ENCODE results near the gene WBP2NL.
A peak's percentile ranks its signal among the peaks of the same experiment; 100 is the strongest.
"Not testable (repeated sequence)": the region's sequence is repeated elsewhere in the genome, so short reads cannot be mapped to it uniquely, and the experiment has no call there.

Gene WBP2NL, protein sequence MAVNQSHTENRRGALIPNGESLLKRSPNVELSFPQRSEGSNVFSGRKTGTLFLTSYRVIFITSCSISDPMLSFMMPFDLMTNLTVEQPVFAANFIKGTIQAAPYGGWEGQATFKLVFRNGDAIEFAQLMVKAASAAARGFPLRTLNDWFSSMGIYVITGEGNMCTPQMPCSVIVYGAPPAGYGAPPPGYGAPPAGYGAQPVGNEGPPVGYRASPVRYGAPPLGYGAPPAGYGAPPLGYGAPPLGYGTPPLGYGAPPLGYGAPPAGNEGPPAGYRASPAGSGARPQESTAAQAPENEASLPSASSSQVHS

GRCh38 chr22:41998361-41999261 lies at the start of gene WBP2NL:
Gene WBP2NL, plus strand, starts transcription at chr22:41998788. Its CDS starts 31 bp downstream, at chr22:41998819.
- DNase-seq (ENCODE audit: low read depth in 4 of 4, low spot score in 1 of 4): peak; percentile 64 to 81 (median 78)

GRCh38 chr22:41948928-41949296 lies 49.7 kb upstream of the WBP2NL start:
- not testable (repeated sequence) for DNase-seq (ENCODE audit: low read depth in 4 of 4, low spot score in 1 of 4)

GRCh38 chr22:41949297-41949965 lies 49.2 kb upstream of the WBP2NL start:
- no peak for DNase-seq (ENCODE audit: low read depth in 4 of 4, low spot score in 1 of 4)

- no peak for DNase-seq (ENCODE audit: low read depth in 4 of 4, low spot score in 1 of 4)
These were observed 46.6 kb upstream of the WBP2NL start, which contains the start of gene SMIM45 for GRCh38 chr22:41951898-41952474. Gene SMIM45, plus strand, starts transcription at chr22:41952150.

GRCh38 chr22:41952713-41953112 lies 45.9 kb upstream of the WBP2NL start:
- DNase-seq (ENCODE audit: low read depth in 4 of 4, low spot score in 1 of 4): no peak

DNA sequence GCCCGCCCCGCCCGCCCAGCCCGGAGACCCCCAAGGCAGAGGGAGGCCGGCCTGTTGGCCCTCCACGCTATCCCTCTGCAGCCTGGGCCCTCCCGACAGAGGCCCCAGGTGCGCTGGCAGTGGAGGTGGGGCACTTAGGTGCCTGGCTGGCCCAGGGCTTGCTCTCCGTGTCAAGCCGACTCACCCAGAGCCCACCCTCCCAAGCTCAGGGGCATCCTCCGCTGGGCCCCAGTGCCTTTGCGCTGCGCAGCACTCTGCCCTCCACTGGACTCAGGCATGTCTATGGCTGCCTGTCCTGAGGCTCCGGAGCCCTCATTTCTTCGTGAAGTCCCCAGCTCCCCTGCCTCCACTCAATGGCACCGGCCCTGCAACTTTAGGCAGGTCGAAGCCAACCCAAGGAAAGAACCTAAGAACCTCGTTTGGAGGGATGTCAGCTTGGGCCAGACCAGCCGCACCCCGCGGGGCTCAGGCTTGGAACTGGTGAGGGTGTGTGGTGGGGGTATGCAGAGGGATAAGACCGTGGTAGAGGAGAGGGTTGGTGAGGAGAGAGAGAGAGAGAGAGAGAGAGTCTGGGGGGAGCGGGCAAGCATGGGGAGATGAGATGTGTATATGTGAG lies 40.5 kb upstream of the WBP2NL start:
- no peak for DNase-seq (ENCODE audit: low read depth in 4 of 4, low spot score in 1 of 4)

GRCh38 chr22:41963453-41964111 lies 35.0 kb upstream of the WBP2NL start:
- no peak for DNase-seq (ENCODE audit: low read depth in 4 of 4, low spot score in 1 of 4)

DNA sequence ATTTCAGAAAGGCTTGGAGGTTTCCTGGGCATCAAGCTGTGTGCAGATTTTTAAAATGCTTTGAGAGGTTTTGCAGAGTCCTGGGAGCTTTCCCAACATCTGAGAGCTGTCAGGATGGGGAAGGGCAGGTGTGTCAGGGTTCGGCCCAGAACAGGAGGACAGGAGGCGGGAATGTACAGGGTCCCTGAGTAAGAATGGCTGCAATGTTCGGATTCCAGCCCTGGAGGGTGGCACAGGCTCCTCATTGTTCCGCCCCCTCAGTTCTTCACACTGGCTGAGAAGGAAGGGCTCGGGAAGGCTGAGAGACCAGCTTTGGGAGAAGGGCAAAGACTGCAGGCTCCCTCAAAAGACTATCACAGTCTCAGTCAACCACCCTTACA lies 34.5 kb upstream of the WBP2NL start:
- DNase-seq (ENCODE audit: low read depth in 4 of 4, low spot score in 1 of 4): no peak

DNA sequence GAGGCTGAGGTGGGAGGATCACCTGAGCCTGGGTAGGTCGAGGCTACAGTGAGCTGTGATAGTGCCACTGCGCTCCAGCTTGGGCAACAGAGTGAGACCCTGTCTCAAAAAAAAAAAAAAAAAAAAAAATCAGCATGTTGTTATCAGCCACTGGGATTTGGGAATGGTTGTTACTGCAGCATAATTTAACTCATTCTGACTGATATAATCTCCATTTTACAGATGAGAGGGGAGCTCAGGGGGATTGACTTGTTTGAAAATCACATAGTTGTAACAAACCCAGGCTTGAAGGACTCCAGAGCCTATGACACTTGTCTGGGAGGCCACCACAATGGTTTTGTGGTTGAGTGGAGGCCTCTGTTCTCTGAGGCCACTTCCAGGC lies 32.4 kb upstream of the WBP2NL start:
- no peak for DNase-seq (ENCODE audit: low read depth in 4 of 4, low spot score in 1 of 4)

GRCh38 chr22:41966607-41967240 lies 31.9 kb upstream of the WBP2NL start:
- no peak for DNase-seq (ENCODE audit: low read depth in 4 of 4, low spot score in 1 of 4)

- no peak for DNase-seq (ENCODE audit: low read depth in 4 of 4, low spot score in 1 of 4)
These were observed 30.0 kb upstream of the WBP2NL start for GRCh38 chr22:41968601-41969000.

GRCh38 chr22:41969110-41969646 lies 29.4 kb upstream of the WBP2NL start, which contains the start of gene SEPTIN3:
Gene SEPTIN3, plus strand, starts transcription at chr22:41969443. Its CDS starts 2,050 bp downstream, at chr22:41971493.
- DNase-seq (ENCODE audit: low read depth in 4 of 4, low spot score in 1 of 4): no peak

DNA sequence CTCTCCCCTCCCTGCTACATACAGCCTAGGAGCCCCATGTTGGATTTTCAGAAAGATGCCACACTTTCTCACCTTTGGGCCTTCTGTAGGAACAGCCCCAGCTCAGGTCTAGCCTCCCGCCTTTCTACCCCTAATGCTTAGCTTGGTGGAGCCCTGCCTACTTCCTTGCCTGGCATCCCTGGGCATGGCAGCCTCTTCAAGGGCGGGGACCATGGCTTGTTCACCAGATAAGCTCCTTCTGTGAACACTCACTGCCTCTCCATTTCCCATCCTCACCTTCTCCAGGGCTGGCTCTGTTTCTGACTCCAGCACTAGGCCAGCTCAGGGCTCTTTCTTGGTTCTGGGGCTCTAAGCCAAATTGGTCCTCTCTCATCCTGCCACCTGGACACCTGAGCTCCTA lies 28.0 kb upstream of the WBP2NL start:
- DNase-seq (ENCODE audit: low read depth in 4 of 4, low spot score in 1 of 4): no peak

DNA sequence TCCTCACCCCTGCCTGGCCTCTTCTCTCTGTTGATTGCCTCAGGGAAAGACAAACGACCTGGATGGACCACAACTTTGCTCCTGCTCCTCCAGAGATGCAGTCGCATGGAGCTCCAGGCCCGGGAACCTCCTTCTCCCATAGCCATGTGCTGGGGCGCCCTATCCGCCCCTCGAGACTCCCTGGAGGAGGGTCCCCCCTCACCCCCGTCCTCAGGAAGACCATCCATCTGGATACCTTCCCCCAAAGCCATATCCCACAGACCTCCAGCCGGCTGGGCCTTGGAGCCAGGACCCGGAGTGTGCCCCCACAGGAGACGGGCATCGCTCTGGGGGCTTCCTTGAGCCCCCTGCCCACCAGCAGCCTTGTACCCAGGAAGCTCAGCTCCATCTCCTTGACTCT lies 27.2 kb upstream of the WBP2NL start:
- no peak for DNase-seq (ENCODE audit: low read depth in 4 of 4, low spot score in 1 of 4)

- no peak for DNase-seq (ENCODE audit: low read depth in 4 of 4, low spot score in 1 of 4)
These were observed 23.8 kb upstream of the WBP2NL start for GRCh38 chr22:41974691-41975290.

DNA sequence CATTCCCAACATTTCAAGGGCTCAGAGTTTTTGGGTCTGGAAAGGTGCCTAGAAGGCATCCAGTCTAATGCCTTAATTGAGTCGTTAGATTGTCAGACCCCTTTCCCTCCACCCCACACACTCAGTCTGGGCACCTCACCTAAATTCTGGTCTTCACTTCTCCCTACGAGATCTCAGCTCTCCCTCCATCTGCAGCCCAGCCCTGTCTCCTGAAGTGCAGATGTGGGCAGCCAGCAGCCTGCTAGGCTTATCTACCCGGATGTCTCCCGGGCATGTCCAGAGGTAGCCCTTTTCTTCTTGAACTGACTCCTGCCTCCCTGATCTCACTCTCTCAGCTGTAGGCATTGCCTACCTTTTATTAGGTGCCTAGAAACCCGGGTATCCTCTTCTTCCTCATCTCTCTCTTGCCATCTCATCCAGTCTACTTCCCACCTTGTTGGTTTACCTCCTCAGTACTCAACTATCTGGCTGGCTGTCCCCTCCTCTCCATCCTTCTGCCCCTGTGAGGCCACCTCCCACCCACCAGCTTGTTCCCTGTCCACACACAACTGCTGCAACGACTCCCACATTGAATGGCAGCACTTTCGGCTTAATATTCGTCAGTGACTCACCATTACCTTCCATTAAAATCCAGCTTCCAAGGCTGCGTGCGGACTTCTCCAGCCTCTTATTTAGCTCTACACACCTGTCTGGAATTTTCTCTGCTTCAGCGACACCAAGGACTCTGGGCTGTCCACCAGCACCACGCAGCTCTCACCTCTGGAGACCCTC lies 23.1 kb upstream of the WBP2NL start:
- no peak for DNase-seq (ENCODE audit: low read depth in 4 of 4, low spot score in 1 of 4)

- peak in 2 of 4 experiments; percentile 32 to 36 for DNase-seq (ENCODE audit: low read depth in 4 of 4, low spot score in 1 of 4)
These were observed 22.3 kb upstream of the WBP2NL start for GRCh38 chr22:41976070-41976901.

Measured in stimulated activated CD4-positive, alpha-beta T cell treated with anti-CD3 and anti-CD28 coated beads, Interleukin-1b, Interleukin-23, amount 100 ng/mL, for 24 hours (primary cell).